Stimulated activated CD4-positive, alpha-beta T cell treated with anti-CD3 and anti-CD28 coated beads, Interleukin-15, amount 100 ng/mL, for 24 hours (primary cell): ENCODE data around the gene CMA1.
"Not testable (repeated sequence)": the region's sequence is repeated elsewhere in the genome, so short reads cannot be mapped to it uniquely, and the experiment has no call there.

Experiments
- DNase-seq: peaks from one replicate; pipeline ENCODE4 v3.0.0-alpha.2; 2020

CMA1 gene, protein sequence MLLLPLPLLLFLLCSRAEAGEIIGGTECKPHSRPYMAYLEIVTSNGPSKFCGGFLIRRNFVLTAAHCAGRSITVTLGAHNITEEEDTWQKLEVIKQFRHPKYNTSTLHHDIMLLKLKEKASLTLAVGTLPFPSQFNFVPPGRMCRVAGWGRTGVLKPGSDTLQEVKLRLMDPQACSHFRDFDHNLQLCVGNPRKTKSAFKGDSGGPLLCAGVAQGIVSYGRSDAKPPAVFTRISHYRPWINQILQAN

GRCh38 chr14:24508155-24508840 lies at the start of gene CMA1:
TSS of gene CMA1 (minus strand) at chr14:24508265. CDS start at chr14:24508235, 30 bp downstream.
- no peak for DNase-seq

DNA sequence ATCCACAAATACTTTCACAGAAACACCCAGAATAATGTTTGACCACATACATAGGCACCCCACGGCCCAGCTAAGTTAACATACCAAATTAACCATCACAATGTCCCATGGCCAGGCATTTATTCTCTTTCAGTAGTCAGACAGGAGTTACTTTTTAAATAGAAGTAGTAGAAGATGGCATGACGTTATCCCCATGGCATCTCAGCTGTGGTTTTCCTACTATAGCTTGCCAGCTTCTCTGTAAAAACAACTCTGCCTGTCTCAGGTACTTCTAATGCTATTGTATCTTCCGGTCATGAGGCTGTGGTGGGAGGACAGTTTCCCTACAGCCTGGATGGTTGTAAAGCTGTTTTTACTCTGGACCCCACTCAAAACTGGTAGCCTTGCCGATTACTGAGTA lies 48.7 kb upstream of the CMA1 start:
- DNase-seq = no peak

DNA sequence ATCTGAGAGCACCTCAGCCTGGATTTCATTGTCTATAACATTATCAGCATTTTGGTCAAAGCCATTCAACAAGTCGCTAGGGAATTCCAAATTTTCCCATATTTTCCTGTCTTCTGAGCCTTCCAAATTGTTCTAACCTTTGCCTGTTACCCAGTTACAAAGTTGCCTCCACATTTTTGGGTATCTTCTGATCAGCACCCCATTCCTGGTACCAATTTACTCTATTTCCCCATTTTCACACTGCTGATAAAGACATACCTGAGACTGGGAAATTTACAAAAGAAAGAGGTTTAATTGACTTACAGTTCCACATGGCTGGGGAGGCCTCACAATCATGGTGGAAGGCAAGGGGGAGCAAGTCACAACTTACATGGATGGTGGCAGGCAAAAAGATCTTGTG lies 41.0 kb upstream of the CMA1 start:
- DNase-seq = not testable (repeated sequence)

GRCh38 chr14:24542346-24542936 lies 34.4 kb upstream of the CMA1 start:
- DNase-seq = no peak

- DNase-seq = peak; percentile 8
Observed at GRCh38 chr14:24535737-24536136, 27.7 kb upstream of the CMA1 start.

DNA sequence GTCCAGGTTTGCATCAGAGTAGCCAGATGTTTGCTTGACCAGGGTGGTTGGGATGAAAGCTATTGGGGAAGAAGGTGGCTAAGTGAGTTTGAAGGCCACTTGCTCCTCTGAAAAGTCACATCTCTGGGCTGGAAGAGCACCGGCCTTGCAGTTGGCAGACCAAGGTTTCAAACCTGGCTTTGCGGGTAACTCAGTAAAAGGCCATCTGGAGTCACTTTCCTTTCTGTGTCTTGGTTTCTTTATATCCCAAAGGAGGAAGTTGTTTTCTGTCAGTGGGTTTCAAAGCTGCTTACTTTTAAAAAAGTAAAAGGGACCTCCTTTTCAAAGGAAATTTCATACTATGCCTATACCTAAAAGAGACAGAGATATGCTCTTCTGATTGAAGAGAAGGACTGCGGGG lies 26.2 kb upstream of the CMA1 start:
- no peak for DNase-seq

DNA sequence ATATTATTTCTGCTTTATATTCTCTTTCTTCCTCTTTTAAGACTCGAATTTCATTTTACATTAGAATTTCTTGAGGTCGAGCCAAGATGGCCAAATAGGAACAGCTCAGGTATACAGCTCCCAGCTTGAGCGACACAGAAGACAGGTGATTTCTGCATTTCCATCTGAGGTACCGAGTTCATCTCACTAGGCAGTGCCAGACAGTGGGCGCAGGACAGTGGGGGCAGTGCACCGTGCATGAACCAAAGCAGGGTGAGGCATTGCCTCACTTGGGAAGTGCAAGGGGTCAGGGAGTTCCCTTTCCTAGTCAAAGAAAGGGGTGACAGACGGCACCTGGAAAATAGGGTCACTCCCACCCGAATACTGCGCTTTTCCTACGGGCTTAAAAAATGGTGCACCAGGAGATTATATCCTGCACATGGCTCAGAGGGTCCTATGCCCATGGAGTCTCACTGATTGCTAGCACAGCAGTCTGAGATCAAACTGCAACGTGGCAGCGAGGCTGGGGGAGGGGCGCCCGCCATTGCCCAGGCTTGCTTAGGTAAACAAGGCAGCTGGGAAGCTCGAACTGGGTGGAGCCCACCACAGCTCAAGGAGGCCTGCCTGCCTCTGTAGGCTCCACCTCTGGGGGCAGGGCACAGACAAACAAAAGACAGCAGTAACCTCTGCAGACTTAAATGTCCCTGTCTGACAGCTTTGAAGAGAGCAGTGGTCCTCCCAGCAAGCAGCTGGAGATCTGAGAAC lies 18.0 kb upstream of the CMA1 start:
- DNase-seq = not testable (repeated sequence)

DNA sequence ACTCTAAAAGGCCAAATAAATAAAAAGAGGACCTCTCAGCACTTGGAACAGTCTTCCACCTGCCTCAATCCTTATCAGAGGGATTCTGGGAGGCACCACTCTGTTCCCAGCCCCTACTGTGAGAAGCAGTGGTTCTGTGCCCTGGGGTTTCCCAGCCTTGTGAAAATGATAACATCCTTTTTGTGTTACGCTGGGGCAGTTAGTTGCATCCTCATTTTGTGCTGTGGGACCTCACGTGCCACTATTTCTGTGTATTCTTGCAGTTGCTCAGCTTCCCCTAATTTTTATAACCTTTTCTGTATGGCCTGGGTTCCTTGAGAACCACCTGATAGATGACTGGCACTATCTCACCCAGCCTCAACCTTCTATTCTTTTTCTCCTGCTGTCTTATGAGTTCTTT lies 10.8 kb upstream of the CMA1 start:
- DNase-seq = no peak

DNA sequence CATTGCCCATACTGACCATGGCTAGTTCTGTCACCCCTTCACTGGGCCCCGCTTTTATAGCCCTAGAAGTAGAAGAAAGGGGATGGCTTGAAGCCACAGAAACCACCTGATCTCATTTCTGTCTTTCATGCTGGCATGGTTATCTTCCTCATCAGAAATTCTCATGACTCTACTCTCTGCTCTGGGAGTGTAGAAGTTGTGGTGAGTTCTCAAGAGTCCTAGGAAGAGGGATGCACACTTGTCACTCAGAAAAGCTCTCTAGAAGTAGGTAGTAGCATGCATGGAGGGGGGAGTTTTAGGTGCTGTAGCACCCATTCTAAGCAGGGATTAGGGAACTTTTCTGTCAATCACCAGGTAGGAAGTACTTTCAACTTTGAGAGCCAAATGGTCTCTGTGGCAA lies 6.1 kb upstream of the CMA1 start:
- no peak for DNase-seq

GRCh38 chr14:24513009-24513408 lies 4.9 kb upstream of the CMA1 start:
- no peak for DNase-seq

DNA sequence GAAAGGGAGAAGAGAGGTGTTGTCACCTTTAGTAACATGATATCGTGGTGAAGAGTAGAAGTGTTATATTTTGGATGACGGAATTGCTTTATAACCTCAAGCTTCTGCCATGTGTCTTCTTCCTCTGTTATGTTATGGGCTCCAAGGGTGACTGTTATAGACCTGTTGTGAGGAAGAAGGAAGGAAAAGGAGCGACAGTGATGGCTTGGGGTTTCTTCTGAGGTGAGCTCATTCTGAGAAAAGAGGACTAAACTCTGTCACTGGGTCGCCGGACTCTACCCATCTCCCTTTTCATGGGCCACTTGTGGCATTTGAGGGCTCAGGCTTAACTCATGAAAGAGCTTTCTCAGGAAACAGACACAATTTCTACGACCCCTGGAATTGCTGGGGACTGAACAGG lies 1.6 kb downstream of the CMA1 start:
- DNase-seq = no peak

GRCh38 chr14:24504425-24504950 lies 3.6 kb downstream of the CMA1 start:
- DNase-seq = no peak

DNA sequence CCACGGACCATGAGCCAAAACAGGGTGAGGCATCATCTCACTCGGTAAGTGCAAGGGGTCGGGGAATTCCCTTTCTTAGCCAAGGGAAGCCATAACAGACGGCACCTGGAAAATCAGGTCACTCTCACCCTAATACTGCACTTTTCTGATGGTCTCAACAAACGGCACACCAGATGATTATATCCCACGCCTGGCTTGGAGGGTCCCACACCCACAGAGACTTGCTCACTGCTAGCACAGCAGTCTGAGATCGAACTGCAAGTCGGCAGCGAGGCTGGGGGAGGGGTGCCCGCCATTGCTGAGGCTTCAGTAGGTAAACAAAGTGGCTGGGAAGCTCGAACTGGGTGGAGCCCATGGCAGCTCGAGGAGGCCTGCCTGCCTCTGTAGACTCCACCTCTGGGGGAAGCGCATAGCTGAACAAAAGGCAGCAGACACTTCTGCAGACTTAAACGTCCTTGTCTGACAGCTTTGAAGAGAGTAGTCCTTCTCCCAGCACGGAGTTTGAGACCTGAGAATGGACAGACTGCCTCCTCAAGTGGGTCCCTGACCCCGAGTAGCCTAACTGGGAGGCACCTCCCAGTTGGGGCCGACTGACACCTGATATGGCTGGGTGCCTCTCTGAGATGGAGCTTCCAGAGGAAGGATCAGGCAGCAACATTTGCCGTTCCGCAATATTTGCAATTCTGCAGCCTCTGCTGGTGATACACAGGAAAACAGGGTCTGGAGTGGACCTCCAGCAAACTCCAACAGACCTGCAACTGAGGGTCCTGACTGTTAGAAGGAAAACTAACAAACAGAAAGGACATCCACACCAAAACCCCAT lies 16.3 kb downstream of the CMA1 start:
- not testable (repeated sequence) for DNase-seq

- DNase-seq = no peak
Observed at GRCh38 chr14:24483604-24484252, 24.3 kb downstream of the CMA1 start.

DNA sequence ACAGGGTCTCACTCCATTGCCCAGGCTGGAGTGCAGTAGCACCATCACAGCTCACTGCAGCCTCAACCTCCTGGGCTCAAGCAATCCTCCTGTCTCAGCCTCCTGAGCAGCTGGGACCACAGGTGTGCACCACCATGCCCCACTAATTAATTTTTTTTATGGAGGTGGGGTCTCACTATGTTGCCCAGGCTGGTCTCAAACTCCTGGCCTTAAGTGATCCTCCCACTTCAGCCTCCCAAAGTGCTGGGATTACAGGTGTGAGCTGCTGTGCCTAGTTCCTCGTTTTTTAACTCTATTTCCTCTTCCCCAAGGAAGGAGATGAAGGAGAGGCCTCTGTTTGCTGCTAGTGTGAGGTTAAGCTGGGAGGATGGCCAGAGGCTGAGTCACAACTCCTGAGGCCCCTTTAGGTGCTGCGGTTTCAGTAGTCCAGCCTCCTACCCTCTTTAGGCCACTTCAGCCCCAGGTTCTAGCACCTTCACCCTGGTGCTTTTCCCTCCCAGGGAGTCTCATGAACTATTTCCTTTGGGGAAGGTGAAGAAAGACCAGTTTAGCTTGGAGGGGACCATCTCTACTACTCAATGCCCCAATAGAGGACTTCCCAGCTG lies 25.3 kb downstream of the CMA1 start:
- DNase-seq = not testable (repeated sequence)

GRCh38 chr14:24481622-24482324 lies 26.3 kb downstream of the CMA1 start:
- peak; percentile 71 for DNase-seq

DNA sequence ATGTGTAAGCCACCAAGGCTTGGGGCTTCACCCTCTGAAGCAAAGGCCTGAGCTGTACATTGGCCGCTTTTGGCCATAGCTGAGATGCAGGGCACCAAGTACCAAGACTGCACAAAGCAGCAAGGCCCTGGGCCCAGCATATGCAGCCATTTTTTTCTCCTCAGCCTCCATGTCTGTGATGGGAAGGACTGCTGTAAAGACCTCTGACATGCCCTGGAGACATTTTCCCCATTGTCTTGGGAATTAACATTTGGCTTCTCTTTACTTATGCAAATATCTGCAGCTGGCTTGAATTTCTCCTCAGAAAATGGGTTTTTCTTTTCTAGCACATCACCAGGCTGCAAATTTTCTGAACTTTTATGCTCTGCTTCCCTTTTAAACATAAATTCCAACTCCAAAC lies 28.1 kb downstream of the CMA1 start:
- not testable (repeated sequence) for DNase-seq

- no peak for DNase-seq
Observed at GRCh38 chr14:24475261-24475660, 32.8 kb downstream of the CMA1 start.

GRCh38 chr14:24473211-24473610 lies 34.9 kb downstream of the CMA1 start:
- DNase-seq = no peak

- not testable (repeated sequence) for DNase-seq
Observed at GRCh38 chr14:24470450-24470849, 37.6 kb downstream of the CMA1 start.

DNA sequence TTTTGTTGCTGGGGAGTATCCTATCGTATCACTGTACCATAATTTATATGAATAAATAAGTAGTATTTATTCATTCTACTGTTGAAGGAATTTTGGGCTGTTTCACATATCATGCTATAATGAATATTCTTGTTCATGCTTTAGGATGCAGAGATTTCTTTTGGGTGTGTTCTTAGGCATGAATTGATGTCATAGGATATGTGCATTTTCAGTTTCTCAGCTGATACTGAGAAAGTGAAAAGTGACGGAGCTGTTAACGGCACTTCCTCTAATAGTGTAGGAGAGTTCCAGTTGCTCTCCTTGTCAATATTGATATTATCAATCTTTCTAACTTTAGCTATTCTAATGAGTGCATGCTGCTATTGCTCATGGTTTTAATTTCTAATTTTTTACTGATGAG lies 42.3 kb downstream of the CMA1 start:
- no peak for DNase-seq
